Measurements from ENCODE around the gene SASS6. TPM values are rescaled to one million over a fixed set of nuclear protein-coding genes. Genes with fewer than 3 reads are reported as not detected.

SASS6 gene, protein sequence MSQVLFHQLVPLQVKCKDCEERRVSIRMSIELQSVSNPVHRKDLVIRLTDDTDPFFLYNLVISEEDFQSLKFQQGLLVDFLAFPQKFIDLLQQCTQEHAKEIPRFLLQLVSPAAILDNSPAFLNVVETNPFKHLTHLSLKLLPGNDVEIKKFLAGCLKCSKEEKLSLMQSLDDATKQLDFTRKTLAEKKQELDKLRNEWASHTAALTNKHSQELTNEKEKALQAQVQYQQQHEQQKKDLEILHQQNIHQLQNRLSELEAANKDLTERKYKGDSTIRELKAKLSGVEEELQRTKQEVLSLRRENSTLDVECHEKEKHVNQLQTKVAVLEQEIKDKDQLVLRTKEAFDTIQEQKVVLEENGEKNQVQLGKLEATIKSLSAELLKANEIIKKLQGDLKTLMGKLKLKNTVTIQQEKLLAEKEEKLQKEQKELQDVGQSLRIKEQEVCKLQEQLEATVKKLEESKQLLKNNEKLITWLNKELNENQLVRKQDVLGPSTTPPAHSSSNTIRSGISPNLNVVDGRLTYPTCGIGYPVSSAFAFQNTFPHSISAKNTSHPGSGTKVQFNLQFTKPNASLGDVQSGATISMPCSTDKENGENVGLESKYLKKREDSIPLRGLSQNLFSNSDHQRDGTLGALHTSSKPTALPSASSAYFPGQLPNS
- 10 to 100 TPM in 1 of 4 donors, 1 to 10 TPM in 3; 6.4 to 10.7 (median 8.9) TPM for polyA plus RNA-seq (ENCODE audit: insufficient read length in 4 of 4)

DNA sequence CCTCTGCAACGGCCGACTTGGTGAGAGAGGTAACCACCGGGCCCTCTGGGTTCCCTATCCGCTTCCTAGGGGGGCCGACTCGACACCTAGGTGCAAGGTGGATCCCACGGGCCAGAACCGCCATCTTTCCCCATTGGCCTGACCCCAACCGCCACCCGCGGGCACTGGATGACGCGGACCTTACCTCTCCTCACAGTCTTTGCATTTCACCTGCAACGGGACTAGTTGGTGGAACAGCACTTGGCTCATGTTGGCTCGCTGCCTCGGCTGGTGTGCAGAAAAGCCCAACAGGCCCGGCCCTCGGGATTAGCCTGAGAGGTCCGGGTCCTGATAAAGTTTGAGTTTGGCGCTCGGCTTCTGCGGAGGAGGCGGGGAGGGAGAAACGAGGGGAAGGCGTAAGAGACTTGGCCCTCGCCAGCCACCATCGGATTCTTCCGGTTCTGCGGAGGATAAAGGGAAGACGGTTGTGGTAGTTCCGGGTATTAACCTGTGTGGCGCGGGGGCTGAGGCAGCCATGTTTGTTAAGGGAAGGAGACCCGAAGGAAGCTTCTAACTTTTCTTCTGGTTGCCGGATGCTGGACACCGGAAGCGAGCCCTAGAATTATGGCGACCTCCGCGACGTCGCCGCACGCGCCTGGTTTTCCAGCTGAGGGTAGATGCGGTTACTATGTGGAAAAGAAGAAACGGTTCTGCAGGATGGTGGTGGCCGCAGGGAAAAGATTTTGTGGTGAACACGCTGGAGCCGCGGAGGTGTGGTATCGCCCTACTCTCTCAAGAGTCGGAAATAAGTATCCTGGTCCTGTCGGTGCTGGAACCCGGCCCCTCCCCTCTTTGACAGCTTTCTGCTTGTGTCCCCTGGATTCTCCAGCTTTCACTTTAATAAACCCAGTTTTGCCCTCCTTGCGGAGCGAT, at the start of gene SASS6, which contains the start of gene TRMT13:
TSS of gene SASS6 (minus strand) at position 365 of the 912 bp plus-strand sequence. CDS start at position 249, 116 bp downstream.
TSS of gene TRMT13 (plus strand) at position 598 of the 912 bp plus-strand sequence. CDS start at position 604, 6 bp downstream.
- DNase-seq (ENCODE audit: low read depth in 4 of 4, low spot score in 3 of 4) = peak; percentile 93 to 98 (median 97)

DNA sequence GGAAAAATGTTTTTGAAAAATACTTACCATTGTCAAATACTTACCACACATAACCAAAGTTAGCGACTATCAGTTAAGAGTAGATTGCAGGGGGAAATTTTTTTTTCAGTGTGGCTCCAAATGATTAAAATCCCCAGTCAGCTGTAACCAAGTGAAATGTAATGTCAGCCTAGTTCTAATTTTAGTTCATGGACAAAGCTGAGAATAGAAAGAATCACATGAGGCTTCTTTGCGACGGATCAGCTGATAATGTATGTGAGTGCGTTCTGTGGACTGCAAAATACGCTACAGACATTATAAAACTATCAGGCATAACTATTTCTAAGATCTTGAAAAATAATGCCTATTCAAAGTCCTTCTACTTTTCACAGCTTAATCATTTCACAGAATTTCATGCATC, 45.4 kb upstream of the SASS6 start, which contains the start of gene LRRC39:
TSS of gene LRRC39 (minus strand) at position 166 of the 400 bp plus-strand sequence. CDS start 9,740 bp downstream, outside the sequence.
- DNase-seq (ENCODE audit: low read depth in 4 of 4, low spot score in 3 of 4) = no peak

DNA sequence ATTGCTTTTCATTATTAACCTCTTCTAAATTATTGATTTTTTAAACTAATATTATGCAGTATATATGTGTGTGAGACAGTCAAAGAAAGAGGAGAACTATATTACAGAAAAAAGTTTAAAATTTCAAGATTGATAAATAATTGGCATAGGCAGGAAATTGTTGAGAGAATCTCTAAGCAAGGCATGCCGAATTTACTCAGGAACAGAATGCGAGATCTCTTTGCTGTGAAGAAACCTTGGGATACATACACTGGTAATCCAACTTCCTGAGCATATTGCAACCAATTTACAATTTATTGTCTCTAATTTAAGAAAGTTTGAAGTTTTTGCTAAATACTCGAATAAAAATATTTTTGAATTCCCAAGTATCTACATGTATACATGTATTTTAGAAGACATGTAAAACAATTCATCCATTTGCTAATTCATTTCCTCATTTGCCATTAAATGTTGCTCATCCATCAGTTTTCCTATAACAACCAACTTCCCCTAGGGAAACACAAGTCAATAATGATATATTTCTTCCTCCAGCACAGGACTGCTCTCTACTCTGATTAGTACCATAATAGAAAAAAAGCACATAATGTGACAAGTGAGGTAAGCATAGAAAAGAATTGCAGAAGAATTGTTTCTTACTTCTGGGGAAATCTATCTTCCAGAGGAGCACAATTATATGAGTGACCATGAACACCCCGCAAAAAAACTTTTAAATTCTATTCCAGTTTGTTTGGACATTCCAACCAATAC, 44.7 kb upstream of the SASS6 start:
- DNase-seq (ENCODE audit: low read depth in 4 of 4, low spot score in 3 of 4) = no peak

DNA sequence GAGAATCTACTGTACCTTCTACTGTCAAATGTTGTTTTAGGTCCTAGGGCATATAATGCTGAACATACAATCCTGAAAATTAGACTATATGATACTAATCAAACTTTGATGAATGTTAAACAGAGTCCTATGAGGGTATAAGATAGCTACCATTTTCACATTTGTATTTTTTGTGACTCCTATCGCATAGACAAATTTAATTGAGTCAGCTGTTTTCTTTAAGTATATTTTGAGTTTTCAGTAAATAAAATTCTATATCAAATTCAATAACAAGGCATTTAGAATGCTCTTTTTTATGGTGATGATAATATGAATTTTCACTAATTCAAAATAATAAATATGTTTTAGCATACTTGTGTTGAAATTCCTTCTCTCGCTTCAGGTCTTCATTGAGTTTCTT, 35.3 kb upstream of the SASS6 start:
- DNase-seq (ENCODE audit: low read depth in 4 of 4, low spot score in 3 of 4) = no peak

DNA sequence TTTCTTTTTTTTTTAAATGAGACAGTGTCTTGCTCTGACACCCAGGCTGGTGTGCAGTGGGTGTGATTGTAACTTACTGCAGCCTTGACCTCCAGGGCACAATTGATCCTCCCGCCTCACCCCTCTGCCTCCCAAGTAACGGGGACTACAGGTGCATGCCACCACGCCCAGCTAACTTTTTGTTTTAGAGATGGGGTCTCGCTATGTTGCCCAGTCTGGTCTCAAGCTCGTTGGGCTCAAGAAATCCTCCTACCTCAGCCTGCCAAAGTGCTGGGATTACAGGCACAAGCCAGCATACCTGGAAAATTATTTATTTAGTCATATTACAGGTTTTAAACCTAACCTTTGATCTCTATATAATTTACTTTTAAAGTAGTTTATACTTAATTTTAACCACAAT, 32.0 kb upstream of the SASS6 start:
- DNase-seq (ENCODE audit: low read depth in 4 of 4, low spot score in 3 of 4) = no peak

DNA sequence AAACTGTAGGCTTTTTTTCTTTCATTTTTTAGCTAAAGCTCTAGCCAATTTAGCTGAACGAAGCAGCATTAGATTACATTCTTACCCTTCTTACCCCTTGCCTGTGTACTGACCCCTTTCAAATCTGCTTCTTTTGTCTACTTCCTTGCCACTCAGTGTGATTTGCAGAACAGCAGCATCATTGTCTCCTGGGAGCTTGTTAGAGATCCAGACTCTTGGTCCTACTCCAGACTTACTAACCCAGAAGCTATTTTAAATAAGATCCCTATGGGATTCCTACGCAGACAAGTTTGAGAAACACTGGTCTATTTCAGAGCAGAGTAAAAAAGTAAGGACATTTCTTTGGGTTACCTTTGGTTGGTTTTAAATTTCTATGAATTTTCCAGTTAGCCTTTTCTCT, 31.5 kb upstream of the SASS6 start:
- no peak for DNase-seq (ENCODE audit: low read depth in 4 of 4, low spot score in 3 of 4)

DNA sequence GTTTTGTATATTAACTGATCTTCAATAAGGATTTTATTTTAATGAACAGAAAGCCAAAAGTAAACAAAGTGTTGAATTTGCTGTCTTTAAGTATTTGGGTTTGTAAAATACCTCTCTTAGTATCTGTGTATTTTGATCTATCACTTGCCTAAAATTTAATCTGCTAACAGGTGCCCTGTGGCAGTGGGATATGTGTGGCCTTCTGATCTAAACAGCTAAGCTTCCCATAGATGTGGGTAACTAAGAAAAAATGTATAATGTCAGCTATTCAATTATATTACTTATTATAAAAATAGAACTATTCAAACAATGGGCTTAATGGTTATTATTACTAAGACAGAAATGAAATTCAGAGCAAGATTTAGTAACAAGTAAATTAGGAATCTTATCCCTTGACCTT, 30.2 kb upstream of the SASS6 start:
- no peak for DNase-seq (ENCODE audit: low read depth in 4 of 4, low spot score in 3 of 4)

DNA sequence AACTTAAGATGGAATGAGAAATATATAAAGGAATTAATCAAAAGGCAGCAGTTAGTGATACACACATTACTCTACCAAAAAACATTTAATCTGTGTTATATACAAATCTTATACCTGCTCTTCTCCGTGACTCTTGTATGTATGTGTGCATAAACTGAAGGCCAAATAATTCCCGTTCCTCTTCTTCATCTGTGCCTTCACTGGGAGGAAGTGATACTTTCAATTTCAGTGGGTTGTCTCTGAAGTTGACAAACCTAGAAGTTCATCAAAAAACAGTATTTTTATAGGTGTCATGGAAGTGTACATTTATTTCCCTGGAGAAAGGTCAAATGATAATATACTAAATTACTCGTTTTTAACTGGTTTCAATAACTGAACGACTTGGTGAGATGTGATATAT, 19.5 kb upstream of the SASS6 start:
- DNase-seq (ENCODE audit: low read depth in 4 of 4, low spot score in 3 of 4) = no peak

DNA sequence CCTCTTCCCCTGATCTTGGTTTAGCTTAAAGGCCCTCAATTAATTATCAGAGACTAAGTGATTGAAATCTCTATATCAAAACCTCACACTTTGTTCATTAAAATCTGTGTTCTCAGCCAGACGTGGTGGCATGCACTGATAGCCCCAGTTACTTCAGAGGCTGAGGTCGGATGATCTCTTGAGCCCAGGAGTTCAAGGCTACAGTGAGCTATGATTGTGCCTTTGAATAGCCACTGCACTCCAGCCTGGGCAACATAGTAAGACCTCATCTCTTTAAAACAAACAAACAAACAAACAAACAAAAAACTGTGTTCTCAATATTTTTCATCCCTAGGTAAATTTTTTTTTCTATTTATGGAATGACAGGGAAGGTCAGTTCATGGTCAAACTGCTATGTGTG, 18.9 kb upstream of the SASS6 start:
- no peak for DNase-seq (ENCODE audit: low read depth in 4 of 4, low spot score in 3 of 4)

DNA sequence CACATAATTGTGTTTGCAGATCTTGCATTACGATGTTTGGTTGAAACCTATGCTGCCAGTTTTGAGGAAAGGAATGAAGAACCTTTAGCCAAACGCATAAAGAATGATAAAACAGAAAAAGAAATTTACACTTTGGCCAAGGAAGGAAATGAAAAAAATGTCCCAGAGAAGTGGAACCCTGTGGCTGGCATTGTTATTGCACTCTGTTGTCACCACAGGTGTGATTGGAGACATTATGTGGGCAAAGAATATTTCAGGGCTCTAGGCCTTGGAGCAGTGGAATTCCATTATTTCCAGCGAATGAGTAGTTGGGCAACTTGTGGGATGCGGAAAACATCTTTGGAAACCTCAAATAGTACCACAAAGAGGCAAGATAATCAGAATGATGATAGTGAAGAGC, 15.1 kb upstream of the SASS6 start:
- DNase-seq (ENCODE audit: low read depth in 4 of 4, low spot score in 3 of 4) = no peak

DNA sequence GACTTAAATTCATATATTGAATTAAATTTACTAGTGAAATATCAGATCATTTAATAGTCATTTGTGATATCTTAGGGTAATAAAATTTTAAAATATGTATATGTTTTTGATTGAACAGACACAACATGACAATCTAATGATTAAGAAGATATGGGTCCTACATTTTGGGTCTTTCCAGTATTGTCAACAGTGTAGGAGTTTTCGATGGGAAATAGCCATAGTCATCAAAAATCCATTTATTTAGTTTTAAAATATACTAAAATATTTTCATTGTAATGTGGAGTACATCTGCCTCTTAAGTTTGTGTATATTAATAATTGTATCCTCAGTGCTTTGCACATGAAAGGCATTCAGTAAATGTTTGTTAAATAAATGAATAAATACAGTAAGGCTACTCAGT, 14.2 kb upstream of the SASS6 start:
- no peak for DNase-seq (ENCODE audit: low read depth in 4 of 4, low spot score in 3 of 4)

DNA sequence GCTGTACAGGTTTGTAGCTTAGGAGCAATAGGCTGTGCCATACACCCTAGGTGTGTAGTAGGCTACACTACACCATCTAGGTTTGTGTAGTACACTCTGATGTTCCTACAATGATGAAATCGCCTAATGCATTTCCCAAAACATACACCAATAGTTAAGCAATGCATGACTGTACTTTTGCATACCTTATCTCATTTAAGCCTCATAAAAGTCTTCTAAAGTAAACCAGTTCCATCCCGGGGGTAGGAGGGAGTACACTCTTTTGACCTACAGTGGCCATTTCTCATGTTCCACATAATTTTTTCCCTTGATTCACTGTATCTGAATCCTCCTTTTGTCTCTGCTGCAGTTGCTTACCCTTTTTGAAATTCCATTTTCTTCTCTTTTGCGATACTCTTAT, 12.4 kb upstream of the SASS6 start:
- DNase-seq (ENCODE audit: low read depth in 4 of 4, low spot score in 3 of 4) = no peak

DNA sequence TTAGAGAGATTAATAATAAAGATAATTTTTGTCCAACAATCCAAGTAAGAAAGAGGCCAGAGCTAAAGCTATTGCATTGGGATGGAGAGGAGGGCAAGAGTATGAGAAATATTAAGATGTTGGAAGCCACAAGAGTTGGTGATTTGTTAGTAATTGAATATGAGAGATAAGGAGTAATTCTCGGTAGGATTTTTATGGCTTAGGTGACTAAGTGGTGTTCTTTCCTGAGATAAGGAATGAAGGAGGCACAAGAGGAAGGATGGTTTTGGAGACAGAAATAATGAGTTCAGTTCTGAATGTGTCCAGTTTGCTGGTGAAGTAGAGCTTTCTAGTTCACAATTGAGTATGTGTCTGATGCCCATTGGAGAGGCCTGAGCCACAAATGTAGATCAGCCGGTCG, 9.6 kb upstream of the SASS6 start:
- DNase-seq (ENCODE audit: low read depth in 4 of 4, low spot score in 3 of 4) = no peak

DNA sequence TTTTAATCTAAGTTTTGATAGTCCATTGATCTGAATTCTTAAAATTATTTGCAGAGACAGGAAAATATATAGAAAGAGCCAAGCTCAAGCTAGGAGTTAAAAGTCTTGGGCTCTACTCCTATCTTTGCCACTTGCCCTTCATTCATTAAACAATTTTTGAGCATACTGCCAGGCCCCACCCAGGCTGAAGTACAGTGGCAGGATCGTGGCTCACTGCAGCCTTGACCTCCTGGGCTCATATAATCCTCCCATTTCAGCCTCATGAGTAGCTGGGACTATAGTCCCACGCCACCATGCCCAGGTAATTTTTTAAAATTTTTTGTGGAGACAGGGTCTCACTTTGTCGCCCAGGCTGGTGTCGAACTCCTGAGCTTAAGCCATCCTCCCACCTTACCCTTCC, 8.5 kb upstream of the SASS6 start:
- DNase-seq (ENCODE audit: low read depth in 4 of 4, low spot score in 3 of 4) = no peak

DNA sequence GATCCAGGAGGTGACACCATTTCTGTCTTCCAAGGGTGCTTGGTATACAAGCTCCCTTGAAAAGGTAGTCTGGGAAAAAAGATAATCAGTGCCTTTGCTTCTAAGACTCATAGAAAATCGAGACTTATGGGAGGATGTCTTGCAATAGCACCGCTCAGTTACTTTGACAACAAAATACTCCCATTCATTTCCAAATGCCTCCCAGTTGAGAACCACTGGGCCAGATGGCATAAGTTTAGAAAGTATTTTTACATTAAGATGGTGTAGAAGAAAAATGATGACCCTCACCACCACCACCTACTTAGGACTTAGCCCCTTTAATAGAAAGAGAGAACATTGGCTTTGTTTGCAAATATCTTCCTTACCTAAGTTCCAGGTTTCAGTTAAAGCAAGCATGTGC, 4.9 kb upstream of the SASS6 start:
- no peak for DNase-seq (ENCODE audit: low read depth in 4 of 4, low spot score in 3 of 4)

DNA sequence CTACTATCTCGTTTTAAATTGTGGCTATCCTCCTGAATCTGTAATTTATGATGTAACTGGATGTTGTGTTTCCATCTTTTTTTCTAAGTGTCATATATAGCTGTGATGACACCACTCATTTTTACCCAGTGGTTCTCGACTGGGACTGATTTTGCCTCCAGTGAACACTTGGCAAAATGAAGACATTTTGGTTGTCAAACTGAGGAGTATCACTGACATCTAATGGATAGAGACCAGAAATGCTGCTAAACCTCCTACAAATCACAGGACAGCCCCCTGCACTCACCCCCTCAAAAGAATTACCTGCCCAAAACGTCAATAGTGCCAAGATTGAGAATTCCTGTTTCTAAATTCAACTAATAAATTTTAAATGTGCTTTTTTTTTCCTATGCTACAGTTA, 2.1 kb upstream of the SASS6 start:
- no peak for DNase-seq (ENCODE audit: low read depth in 4 of 4, low spot score in 3 of 4)

DNA sequence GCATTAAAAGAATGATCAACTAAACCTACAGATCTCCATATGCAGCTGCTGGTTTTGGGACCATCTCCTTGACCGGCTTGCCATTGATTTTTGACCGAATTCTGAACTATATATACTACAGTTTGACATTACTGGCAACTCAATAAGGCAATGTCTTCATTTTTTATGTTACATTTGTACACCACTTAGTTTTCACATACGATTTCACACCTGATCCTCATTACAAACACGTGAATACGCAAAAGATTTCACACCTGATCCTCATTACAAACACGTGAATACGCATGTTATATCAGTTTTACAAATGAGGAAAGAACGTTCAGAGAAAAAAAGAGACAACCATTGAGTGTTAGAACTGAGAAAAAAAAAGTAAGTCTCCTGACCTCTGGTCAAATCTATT, 1.1 kb downstream of the SASS6 start:
- DNase-seq (ENCODE audit: low read depth in 4 of 4, low spot score in 3 of 4) = no peak

DNA sequence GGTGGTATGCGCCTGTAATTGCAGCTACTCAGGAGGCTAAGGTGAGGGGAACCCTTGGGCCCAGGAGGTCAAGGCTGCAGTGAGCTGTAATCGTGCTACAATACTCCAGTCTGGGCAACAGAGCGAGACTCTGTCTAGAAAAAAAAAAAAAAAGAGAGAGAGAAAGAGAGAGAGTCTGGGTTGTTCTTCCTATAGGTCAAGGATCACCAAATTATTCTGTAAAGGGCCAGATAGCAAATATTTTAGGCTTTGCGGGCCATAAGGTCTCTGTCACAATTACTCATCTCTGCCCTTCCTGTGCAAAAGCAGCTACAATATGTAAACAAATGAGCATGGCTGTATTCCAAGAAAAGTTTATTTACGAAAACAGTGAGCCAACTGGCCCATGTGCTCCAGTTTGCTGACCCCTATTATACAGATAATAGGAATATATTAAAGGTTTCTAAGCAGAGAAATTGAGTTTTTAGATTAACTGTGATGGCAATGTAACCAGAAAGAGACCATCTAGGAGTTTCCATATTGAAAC, 2.1 kb downstream of the SASS6 start:
- no peak for DNase-seq (ENCODE audit: low read depth in 4 of 4, low spot score in 3 of 4)

DNA sequence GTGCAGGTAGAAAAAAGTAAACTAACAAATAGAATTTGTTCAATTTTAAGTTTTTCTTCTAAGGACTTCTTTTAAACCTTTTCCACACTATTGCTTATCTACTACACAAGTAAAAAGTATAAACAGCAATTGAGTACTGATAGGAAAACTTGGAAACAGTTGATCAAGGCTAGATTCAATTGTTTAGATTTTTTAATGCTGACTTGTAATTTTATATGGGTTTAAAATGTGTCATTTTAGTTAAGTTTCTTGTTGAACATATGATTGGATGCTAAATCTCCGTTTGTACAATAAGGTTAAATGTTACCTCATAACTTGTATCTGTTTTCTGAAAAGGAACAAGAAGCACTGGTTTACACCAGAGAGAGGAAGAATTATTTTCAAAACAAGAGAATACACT, 5.5 kb downstream of the SASS6 start:
- DNase-seq (ENCODE audit: low read depth in 4 of 4, low spot score in 3 of 4) = no peak

DNA sequence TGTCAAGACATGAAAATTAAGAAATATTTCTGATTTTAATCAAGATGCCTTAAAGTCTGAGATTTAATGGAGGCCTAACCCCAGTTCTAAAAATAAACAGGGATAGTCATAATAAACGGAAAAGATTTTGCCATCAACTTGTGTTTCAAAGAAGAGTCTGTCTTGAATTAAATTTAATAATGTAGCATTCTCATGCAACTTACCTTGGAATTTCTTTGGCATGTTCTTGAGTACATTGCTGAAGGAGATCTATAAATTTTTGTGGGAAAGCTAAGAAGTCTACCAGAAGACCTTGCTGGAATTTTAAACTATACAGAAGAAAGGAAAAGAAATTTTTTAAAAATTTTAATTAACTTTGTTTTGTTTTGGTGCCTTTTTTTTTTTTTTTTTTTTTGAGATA, 10.6 kb downstream of the SASS6 start:
- DNase-seq (ENCODE audit: low read depth in 4 of 4, low spot score in 3 of 4) = no peak
